ENCODE results near the gene SAMD3.

SAMD3 gene

DNA sequence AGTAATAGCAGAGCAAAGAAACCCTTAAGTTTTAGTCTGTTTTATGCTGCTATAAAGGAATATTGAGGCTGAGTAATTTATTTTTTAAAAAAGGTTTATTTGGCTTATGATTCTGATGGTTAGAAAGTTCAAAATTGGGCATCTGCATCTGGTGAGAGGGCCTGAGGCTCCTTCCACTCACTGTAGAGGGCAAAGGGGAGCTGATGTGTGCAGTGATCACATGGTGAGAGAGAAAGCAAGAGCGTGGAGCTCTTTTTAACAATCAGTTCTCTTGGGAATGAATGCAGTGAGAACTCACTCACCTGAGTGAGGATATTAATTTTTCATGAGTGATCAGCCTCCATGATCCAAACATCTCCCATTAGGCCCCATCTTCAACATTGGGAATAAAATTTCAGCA, 36.4 kb upstream of the SAMD3 start:
- no peak for DNase-seq (ENCODE audit: extremely low spot score)
- POLR2A ChIA-PET = no interaction called here
- TF ChIP-seq, protein P1, sequence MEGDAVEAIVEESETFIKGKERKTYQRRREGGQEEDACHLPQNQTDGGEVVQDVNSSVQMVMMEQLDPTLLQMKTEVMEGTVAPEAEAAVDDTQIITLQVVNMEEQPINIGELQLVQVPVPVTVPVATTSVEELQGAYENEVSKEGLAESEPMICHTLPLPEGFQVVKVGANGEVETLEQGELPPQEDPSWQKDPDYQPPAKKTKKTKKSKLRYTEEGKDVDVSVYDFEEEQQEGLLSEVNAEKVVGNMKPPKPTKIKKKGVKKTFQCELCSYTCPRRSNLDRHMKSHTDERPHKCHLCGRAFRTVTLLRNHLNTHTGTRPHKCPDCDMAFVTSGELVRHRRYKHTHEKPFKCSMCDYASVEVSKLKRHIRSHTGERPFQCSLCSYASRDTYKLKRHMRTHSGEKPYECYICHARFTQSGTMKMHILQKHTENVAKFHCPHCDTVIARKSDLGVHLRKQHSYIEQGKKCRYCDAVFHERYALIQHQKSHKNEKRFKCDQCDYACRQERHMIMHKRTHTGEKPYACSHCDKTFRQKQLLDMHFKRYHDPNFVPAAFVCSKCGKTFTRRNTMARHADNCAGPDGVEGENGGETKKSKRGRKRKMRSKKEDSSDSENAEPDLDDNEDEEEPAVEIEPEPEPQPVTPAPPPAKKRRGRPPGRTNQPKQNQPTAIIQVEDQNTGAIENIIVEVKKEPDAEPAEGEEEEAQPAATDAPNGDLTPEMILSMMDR (IDR thresholded peaks at IDR 0.05; ENCODE audit: control extremely low read depth, extremely low read depth, low read depth, missing control alignments) = no peak
- CTCF ChIA-PET = interaction anchor here (1.3 kb wide), 1 partner anchor 661 kb away, joined by 3 read pairs; no protein-coding TSS in a partner anchor

DNA sequence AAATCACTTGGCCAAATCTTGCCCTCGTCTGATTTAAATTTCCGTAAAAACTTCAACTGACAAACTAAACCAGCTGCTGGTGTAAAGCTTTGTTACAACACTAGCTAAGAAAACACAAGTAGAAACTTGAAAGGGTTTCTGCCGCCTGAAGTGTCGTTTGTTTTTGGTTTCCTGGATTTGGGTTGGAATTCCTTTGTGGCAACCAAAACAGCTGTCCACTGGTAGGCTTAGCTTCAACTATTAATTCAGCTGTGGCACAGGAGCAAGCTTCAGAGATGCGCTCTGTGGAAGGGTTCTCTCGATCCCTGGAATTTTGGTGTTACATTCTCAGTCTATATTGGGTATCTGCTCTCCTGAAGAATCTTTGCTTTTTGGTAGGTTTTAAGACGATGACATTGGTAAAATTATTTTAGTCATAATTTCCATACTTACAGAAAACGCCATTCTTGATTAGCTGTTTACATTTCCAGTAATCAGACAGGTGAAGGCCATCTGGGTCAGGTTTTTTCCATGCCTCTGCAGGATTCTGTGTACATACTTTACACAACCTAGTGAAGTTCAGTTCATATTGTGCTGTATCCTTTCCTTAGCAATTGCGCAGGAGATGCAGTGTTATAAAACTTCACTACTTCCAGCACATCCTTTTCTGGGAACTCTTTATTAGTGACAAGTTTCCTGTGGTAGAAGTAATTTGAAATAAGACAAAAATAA, 29.9 kb upstream of the SAMD3 start:
- CTCF ChIA-PET = interaction anchor here (1.3 to 2.0 kb wide), 3 partner anchors 10 to 18 kb away, joined by 3 to 6 read pairs (median 4); no protein-coding TSS in a partner anchor
- TF ChIP-seq, protein P1 (IDR thresholded peaks at IDR 0.05; ENCODE audit: control extremely low read depth, extremely low read depth, low read depth, missing control alignments) = no peak
- POLR2A ChIA-PET = no interaction called here
- no peak for DNase-seq (ENCODE audit: extremely low spot score)

DNA sequence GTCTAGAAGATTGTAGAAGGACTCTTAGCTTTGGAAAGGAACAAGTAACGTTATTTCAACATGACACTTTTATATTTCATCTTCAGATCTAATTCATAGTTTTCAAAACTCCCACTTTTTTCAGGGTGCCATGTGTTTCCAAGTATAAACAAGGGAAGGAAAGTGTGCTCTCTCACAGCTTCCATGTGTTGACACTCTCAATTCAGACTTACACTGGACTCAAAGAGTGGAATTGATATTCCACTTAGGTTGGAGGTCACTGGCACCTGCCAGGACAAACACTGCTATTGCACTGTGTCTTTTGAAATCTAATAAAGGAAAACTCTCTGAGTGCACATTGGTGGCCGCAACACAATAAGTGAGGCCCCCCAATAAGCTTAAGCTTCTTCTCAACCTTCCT, 22.5 kb upstream of the SAMD3 start:
- TF ChIP-seq, protein P1 (IDR thresholded peaks at IDR 0.05; ENCODE audit: control extremely low read depth, extremely low read depth, low read depth, missing control alignments) = no peak
- ChIA-PET CTCF (interaction anchor here (0.8 kb wide), 1 partner anchor 37 kb away, joined by 3 read pairs; no protein-coding TSS in a partner anchor), POLR2A (no interaction called here)
- no peak for DNase-seq (ENCODE audit: extremely low spot score)

DNA sequence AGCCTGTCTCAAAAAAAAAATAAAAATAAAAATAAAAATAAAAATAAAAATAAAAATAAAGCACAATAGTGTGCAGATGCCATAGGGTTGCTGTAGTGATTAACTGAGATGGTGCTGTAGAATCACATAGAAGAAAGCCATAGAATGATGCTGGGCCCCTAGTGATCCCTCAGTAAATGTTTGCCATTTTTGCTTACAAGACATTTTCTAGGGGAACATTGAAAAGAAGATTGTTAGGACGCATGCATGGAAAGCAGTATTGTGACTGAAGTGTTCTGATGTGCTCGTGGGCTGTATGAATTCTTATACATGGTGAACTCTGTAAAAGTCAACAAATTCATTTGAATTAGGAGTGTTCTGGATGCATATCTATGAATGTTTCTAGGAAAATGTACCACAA, 22.0 kb upstream of the SAMD3 start:
- CTCF ChIA-PET = no interaction called here

DNA sequence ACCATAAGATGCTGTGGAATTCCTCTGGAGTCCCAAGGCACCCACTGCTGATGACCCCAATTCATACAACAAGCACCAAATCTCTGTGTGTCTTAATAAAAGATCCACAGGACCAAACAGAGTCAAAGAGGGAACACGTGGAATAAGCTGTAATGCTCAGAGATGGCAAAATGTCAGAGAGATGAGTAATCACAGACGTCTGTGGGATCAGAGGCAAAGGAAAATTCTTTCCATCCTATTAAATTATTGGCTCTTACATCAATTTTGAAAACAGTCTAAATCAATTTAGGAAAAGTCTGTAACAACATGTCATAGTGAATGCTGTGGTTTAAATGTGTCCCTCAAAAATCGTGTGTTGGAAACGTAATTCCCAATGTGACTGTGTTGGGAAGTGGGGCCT, 17.5 kb upstream of the SAMD3 start:
- CTCF ChIA-PET = interaction anchor here (1.0 to 1.8 kb wide), 3 partner anchors 9 to 165 kb away, joined by 3 to 4 read pairs (median 3); no protein-coding TSS in a partner anchor
- POLR2A ChIA-PET = no interaction called here
- TF ChIP-seq, protein P1 (IDR thresholded peaks at IDR 0.05; ENCODE audit: control extremely low read depth, extremely low read depth, low read depth, missing control alignments) = no peak
- DNase-seq (ENCODE audit: extremely low spot score) = no peak

More for the DNA sequence above, 22.0 kb upstream of the SAMD3 start:
- POLR2A ChIA-PET = no interaction called here
- no peak for DNase-seq (ENCODE audit: extremely low spot score)
- TF ChIP-seq, protein P1 (IDR thresholded peaks at IDR 0.05; ENCODE audit: control extremely low read depth, extremely low read depth, low read depth, missing control alignments) = no peak

DNA sequence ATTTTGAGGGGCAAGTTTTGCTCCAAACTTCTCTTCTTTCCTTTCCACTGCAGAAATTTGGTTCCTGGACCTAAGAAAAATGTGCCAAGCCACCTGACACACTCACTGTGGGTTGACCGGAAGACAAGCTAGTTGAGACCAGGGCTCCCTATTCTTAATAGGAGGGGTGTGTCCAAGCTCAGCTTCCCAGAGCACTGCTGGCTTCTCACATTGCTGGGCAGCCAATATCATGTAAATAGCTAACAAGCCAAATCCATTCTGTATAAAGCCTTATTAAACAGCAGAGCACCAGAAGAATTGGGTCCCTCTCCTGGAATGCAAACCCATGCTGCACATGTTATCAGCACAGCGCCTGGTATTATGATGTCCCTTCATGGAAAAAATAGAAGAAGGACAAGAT, 17.0 kb upstream of the SAMD3 start:
- TF ChIP-seq, protein P1 (IDR thresholded peaks at IDR 0.05; ENCODE audit: control extremely low read depth, extremely low read depth, low read depth, missing control alignments) = no peak
- ChIA-PET POLR2A (no interaction called here), CTCF (interaction anchor here (1.0 to 1.8 kb wide), 4 partner anchors 10 to 164 kb away, joined by 3 to 4 read pairs (median 4); no protein-coding TSS in a partner anchor)
- DNase-seq (ENCODE audit: extremely low spot score) = no peak
